ENCODE results near the gene ANGPTL8.

The ANGPTL8 gene

DNA sequence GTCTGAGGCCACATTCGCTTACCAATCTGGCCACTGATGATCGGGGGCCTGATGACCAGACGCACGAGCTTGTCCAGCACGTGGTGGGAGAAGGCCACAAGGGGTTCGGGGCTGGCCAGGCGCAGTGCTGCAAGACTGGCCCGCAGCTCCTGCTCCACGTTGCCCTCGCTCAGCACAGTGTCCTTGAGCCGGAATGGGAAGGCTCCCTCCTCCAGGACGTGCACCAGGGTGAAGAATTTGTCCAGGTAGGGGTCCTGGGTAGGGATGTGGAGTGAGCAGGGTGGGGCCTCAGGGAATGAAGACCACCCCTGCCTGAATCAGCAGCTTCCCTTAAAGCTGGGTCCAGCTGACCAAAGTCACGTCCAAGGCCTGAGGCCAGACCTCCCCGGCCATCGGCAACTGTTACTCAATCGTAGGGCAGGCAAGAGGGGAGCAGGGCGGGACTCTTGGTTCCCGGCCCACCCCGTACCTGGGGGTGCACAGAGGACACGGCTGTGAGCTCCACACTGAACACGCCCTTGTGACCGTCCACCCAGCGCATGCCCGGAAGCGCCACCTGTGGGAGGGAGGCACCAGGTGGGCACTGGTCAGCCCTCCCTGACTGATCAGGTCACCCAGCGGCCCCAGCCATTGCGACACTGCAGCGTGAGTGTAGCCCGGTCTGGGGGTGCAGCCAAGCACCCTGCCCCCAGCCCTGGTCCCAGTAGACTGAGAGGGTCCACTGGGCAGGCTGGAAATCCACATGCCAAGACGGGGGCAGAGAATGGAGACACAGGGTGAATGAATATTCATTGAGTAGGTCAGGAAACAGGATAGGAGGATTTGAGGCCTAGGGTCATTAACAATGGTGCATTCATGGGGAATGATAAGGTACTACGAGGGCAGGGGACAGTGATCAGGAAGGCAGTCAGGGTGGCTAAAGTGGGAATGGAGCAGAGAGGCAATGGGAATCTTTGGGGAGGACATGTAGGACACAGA, 2.8 kb upstream of the ANGPTL8 start:
- no peak for DNase-seq (ENCODE audit: low read depth)

DNA sequence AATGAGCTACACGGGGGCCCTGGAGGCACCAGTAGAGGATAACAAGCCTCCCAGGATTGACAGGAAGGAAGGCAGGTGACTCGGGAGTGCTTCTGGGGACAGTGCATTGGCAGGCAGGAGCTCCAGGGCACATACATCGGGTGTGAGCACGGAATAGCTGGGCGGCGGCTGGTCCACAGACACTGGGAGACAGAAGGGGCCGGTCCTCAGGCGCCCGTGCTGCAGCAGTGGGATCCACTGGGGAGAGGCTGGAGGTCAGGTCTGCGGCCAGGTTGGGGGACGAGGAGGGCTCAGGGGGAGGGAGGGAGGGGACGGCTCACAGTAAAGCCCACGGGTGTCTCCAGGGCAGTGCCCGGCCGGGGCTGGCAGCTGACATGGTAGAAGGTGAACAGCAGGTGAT, 2.1 kb upstream of the ANGPTL8 start:
- no peak for DNase-seq (ENCODE audit: low read depth)

DNA sequence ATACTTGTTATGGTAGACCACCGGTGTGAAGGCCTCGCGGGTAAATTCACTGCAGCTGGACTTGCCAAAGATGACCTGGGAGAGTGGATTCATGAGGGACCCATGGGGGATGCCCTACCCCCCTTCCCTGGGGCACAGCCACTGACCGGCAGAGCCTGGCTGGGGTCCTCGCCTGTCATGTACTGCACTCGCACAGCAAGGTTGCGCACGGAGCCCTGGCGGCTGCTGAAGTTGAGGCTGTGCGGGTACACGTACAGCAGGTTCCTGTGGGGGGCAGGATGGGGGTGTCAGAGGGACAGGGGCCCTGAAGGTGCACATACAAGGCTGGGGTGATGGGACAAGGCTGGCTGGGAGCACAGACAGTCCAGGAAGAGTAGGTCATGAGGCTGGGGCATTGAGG, 1.4 kb upstream of the ANGPTL8 start:
- no peak for DNase-seq (ENCODE audit: low read depth)

DNA sequence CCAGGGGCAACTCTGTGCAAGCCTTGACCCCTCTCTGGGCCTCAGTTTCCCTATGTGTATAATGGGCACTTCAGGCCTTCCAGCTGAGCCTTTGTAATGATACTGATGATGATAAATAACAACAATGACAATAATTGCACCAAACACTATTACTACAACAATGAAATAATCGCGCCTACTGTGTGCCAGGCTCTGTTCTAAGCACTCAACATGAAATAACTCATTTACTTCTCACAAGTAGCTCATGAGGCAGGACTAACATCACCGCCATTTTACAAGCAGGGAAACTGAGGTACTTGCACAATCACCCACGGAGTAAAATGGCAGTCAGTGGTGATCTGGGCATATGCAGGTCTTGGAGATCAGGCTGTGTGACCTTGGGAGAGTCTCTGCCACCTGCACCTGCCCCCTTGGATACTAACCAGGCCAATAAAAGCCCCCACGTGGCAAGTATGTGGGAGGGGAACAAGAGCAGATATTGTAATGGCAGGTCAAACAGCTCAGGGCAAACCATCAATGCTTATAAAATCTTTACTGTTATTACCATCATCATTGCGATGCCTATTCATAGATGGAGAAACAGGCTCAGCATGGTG, 540 bp upstream of the ANGPTL8 start:
- no peak for DNase-seq (ENCODE audit: low read depth)

DNA sequence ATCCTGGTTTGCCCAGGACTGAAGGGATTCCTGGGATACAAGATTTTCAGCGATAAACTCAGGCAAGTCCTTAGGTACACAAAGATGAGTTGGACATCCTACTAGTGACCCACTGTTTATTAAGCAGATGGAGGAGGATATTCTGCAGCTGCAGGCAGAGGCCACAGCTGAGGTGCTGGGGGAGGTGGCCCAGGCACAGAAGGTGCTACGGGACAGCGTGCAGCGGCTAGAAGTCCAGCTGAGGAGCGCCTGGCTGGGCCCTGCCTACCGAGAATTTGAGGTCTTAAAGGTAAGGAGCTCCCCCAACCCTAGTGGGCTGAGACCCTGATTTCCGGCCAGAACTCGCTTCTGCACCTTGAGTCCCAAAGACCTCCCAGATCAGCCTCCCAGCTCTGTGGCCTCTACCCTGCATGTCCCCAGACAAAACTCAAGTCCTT, 607 bp downstream of the ANGPTL8 start:
- DNase-seq (ENCODE audit: low read depth), result no peak

DNA sequence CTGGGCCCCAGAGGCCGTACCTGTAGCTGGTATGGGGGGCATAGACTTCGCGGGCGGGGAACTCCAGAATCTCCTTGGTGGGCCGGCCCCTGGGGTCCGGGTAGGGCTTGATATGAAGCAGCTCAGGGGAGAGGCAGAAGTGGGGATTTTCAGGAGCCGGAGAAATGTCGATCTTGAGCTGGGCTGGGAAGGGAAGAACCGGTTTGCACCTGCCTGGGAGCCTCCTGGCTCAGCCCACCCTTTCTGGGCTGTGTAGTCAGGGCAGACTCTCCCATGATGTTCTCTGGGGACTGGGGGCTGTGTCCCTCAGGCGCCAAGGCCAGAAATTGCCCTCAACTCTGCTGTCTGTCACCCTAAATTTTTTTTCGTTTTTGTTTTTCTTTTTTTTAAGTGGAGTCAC, 2.6 kb downstream of the ANGPTL8 start:
- DNase-seq (ENCODE audit: low read depth), result no peak

DNA sequence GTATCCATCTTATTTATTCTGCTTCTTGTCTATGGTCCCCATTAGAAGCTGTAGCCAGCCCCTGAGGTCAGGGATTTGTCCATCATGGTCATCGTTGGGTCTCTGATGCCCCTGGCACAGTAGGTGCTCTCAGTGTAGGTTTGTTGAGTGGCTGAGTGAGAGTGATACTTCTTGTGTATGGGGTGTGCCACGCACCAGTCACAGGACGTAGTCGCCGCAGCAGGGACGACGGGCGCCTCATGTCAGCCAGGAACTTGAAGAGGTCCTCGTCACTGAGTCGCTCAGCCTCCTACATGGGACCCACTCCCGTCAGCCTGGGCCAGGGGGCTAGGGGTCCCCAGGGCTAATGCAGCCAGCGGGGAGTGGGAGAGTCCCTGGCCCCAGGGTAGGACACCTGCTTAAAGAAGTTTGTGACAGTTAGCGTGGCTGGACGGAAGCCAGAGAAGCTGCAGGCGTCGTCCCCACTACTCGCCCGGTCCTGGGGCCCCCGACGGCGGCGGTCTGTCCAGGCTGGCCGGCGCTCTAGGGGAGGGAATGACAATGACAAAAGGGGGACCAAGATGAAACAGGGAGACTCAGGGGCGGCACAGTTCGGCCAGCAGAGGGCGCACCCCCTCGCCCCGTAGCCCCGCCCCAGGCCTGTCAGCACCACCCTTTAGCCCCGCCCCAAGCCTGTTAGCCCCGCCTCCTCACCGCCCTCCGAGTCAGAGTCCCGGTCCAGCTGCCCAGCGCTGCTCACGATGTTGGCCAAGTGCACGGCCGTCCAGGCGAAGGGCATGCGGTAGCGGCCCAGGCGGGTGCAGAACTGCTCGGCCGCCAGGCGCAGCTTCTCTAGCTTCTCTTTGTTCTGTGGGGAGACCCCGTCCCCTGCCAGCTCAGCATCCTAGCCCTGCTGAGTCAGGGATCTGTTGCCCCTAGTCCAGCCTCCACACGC, 3.7 kb downstream of the ANGPTL8 start:
- peak; percentile 80 for DNase-seq (ENCODE audit: low read depth)

DNA sequence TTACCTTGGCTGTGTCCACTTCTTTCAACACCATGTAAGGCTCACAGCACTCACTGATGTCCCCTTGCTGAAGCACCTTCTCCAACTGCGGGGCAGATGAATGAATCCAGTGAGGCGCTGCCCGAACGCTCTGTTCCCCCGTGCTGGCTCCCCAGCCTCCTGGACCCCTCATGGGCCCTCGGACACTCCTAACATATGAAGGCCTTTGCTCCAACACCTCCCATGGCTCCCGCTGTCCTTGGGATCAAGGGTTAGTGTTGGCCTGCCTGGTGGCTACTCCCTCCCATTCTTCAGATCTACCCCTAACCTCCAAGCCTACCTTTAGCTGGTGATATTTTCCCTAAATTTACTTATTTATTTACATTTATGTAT, 4.4 kb downstream of the ANGPTL8 start:
- no peak for DNase-seq (ENCODE audit: low read depth)

DNA sequence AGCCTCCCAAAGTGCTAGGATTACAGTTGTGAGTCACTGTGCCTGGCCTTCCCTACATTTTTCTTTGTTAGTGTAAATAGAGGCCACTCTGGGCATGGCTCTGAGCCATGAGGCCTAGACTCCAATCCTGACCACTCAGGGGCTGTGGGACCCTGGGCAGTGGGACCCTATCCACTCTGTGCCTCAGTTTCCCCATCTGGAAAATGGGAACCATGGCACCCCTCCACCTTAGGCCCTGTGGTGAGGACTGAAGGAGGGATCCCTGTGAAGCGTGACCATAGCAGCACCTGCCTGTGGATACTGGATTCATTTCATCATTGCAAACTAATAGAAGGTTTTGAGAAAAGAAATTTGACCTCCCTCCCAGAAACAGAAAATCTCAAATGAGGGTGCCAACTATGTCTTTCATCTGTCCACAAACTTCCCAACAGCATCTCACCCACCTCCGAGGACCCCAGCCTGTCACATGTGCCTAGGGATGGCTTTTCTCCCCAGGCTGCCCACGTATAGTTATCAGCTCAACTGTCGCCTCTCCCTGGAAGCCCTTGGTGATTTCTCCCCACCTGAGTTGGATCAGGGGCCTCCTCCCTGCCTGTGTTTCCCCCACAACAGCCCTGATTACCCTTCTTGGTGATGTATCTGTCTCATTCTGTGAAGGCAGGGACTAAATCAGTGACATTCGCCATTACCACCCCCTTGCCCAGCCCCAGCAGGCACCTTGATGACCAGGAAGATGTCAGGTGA, 5.6 kb downstream of the ANGPTL8 start:
- no peak for DNase-seq (ENCODE audit: low read depth)

DNA sequence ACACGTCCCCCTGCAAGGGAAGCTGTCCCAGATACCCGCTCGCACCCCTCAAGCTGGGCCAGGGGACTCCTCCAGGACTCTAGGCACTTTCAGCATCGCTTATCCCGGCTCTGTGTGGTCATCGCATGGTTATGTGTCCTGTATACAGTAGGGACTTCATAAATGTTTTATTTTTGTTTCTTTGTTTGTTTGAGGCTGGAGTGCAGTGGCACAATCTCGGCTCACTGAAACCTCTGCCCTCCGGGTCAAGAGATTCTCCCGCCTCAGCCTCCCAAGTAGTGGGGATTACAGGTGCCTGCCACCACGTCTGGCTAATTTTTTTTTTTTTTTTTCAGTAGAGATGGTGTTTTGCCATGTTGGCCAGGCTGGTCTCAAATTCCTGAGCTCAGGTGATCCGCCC, 7.5 kb downstream of the ANGPTL8 start:
- no peak for DNase-seq (ENCODE audit: low read depth)

DNA sequence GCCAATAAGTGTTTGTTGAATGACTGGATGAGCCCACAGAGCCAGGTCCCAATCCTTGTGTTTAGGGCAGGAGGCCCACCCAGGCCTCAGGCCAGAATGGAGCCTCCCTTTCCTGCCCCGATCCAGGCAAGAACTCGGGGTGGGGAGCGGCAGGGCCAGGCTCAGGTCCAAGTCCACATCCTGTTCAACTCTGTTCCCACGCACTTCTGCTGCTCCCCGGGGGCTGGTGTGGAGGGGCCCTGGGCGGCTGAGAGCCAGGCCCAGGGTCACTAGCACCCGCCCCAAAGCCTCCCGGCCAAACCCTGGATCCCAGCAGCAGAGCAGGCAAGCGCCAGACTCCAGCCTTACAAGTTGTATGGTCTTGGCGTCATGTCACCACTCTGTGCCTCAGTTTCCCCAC, 8.0 kb downstream of the ANGPTL8 start:
- DNase-seq (ENCODE audit: low read depth), result no peak

DNA sequence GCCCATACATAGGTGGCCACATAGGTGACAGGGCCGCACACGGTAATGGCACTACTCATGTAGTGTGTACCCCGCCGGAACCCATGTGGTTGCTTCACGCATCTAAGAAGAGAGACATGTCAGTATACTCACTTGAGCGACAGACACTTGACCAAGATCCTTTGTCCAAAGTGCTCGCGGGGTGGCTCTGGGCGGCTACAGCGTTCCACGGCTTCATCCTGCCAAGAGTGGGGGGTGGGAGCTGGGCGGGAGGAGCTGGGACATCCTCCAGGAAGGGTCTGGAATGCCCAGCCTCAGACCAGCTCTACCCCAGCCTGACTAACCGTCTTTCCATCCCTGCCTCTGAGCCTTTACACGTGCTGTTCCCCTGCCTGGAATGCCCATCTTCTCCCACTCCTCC, 8.5 kb downstream of the ANGPTL8 start:
- DNase-seq (ENCODE audit: low read depth), result no peak

DNA sequence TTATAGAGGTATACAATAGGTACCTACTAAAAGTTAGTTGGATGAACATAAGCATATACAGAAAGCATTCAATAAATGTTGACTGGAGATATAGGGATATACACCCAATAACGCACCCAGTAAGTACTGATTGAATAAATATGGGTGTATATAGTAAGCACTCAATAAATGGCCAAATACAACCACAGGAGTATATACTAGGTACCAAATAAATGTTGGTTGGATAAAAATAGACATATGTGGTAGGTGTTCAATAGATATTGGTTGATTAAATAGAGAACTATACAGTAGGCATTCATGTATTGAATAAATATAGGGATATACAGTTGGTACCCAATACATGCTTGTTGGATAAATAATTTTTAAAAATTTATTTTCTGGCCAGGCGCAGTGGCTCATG, 9.4 kb downstream of the ANGPTL8 start:
- DNase-seq (ENCODE audit: low read depth), result no peak

DNA sequence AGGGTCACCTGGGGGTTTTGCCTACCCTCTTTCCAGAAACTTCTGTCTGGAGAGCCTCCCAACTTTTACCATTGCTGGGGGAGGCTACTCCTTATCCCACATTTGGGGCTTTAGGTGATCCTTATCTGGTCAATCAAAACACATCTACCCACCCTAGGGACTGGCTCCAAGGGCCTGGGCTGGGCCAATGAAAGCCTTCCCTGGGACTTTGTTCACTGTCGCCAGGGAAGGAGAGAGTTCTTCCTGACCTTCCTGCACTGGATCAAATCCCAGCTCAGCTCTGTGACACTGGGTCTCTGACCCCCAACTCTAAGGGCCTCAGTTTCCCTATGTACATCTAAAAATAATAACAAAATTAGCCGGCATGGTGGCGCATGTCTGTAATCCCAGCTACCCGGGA, 11.8 kb downstream of the ANGPTL8 start:
- no peak for DNase-seq (ENCODE audit: low read depth)

DNA sequence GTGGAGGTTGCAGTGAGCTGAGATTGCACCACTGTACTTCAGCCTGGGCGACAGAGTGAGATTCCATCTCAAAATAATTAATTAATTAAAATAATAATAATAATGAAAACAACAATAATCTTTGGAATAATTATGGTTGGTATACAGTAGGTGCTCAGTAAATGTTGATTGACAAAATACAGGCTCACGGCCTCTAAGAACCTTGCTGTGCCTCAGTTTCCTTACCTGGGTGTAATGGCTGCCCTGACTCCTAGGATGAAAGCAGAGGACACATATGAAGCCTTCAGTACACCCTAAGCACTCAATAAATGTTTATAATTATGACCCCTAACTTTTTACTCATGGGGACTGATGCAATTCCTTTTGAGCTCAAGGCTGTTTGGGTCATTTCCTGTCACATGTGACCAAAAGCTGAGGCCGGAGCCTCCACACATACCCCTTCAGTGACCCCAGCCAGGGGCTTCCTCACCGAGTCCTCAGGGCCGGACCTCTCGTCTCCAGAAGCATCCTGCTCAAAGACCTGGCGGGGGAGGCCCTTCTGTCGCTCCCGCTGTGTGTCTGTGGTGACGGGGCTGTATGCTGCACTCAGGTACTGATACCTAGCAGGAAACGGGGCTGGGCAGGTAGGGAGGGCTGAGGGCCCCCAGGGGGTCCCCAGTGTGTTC, 12.4 kb downstream of the ANGPTL8 start:
- no peak for DNase-seq (ENCODE audit: low read depth)

DNA sequence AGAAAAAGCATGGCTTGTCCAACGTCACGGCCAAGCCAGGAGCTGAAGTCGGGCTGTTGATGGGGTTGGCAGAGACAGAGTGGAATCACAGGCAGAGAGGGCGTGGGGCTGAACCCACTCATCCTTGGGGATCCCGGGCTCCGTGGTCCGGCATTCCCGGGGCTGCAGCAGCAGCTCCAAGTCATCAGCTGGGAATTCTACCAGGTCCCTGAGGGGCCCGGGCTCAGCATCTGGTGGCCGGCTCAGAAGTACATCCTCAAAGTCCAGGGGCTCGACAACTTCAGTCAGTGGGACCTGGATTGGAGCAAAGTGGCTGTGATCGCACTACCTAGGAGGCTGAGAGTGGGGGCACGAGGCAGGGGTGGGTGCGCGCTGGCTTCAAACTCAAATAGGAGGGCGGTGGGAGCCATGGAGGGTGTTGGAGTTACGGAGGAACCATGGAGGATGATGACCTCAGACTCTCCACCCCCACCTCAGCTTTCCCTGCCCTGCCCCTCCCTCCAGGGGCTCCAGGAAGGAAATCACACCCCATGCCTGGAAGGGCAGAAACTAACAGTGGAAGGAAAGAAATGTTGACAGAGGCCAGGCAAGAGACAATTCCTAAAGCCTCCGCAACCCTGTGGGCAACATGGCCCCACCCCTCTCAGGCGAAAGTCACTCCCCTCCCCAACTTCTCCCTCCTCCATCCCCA, 13.4 kb downstream of the ANGPTL8 start:
- no peak for DNase-seq (ENCODE audit: low read depth)

DNA sequence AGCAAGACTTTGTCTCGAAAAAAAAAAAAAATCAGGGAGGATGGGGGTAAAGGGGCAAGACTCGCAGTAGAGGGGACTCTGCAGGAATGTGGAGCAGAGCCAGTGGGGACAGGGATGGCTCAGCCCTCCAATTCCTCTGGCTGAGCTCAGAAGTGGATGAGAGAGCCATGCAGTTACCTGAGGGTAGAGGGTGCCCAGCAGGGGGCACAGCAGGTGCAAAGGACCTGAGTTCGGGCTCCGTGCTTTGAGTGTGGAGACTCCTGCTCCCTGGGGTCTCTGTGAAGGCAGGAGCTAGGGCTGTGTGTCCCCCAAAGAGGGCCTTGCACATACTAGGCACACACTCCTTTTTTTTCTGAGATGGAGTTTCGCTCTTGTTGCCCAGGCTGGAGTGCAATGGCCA, 15.2 kb downstream of the ANGPTL8 start:
- no peak for DNase-seq (ENCODE audit: low read depth)

DNA sequence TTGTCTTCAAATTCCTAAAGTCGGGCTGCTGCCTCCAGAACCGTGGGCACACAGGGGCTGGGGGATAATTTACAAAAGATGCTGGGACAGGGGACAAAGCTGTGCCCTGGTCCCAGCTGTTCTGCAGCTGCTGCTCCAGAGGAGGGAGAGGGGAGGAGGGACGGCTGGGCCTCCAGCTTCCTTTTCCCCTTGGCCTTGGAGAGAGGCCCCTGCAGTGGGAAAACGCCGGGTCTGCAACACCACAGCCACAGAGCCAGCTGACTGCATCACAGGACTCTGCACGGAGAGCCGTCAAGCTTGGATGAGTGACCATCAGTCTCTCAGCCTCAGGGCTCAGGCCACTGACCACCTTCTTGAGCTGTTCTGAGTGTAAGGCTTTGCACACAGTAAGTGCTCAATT, 16.8 kb downstream of the ANGPTL8 start:
- DNase-seq (ENCODE audit: low read depth), result no peak

DNA sequence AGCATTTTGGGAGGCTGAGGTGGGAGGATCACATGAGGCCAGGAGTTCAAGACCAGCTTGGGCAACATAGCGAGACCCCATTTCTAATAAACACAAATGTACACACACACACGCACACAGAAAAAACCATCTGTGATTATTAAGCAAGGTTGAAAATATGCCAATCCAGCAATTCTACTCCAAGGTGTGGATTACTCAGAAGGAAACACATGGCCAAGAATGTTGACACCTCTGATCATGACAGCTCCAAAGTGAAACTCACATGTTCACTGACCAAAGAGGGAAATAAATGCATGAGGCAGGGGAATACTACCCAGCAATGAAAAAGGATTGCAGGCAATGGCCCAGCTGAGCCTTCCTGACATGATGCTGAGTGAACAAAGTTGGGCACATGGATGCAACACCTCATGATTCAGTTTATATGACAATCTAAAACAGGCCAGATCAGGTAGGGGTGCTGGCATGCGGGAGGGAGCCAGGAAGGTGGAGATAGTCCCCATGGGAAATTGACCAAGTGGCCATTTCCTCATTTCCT, 18.5 kb downstream of the ANGPTL8 start:
- DNase-seq (ENCODE audit: low read depth), result no peak

DNA sequence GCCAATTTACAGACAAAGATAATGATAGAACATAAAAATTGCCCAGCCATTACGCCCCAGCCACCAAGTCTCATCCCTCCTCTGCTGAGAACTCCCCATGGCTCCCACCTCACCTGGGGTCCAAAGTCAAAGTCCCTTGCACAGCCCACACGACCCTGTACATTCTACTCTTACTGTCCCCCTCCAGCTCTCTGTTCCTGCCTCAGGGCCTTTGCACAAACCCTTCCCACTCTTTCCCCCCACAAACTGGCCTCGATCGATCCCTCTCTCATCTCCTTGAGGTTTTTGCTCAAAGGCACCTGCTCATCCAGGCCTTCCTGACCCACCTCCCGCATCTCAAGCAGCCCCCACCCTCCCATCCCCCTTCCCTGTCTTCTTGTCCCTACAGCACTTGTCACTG, 21.6 kb downstream of the ANGPTL8 start:
- DNase-seq (ENCODE audit: low read depth), result no peak
